Ovary (tissue), 1 donor: ENCODE data around the gene SMG1.

ENCODE experiments used
- EP300 ChIP-seq: sonication (generic); formaldehyde crosslinking; IDR thresholded peaks from one replicate; pipeline ENCODE4 v1.6.1; 2017; ENCODE audit warnings: antibody characterized with exemption
- POLR2A ChIP-seq: fragments of 450-650 bp; IDR thresholded peaks from one replicate; pipeline ENCODE4 v1.6.1; 2017; ENCODE audit warnings: antibody characterized with exemption, mild to moderate bottlenecking, moderate library complexity

- TF ChIP-seq EP300 (no peak), POLR2A (no peak)
Observed at GRCh38 chr16:18855196-18855595, 71.0 kb downstream of the SMG1 start.
